Glomerular endothelial cell (primary cell): ENCODE measurements around the gene SPEF2. TPM values are rescaled to one million over a fixed set of nuclear protein-coding genes. Genes with fewer than 3 reads are reported as not detected.

Source experiments
- DNase-seq: peaks from one replicate; pipeline ENCODE4 v3.0.0-alpha.2; 2011; ENCODE audit warnings: low read depth, low spot score; ENCODE audit errors: extremely low read depth
- total RNA-seq: library from RNA; depleted of rRNA; stranded (reverse); fragments of >200 nt; gene quantifications from 2 replicates; pipeline ENCODE4 v1.2.3, GENCODE V29; 2015

The SPEF2 gene
- total RNA-seq, 1 donor from 2014 or later = 1.1 TPM

DNA sequence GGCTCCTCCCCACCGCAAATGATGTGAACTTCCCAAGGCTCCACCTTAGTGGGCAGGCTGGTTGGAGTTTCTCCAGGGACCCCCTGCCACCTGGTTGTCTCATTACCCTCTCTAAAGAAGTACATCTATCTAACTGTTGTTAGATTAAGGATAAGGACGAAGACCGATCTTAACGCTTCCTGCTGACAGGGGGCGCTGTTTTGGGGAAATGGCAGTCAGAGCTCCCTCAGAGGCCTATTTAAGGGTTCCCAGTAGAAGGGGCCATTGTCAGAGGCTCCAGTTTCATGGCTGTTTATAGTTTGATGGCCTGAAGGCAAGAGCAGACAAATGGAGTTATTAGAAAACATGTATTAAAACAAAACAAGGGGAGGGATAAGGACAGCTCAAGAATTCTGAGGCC lies 100.1 kb downstream of the SPEF2 start:
- no peak for DNase-seq

- DNase-seq = no peak
Observed at GRCh38 chr5:35735718-35736117, 118.1 kb downstream of the SPEF2 start.

- DNase-seq = no peak
Observed at GRCh38 chr5:35736280-35736679, 118.6 kb downstream of the SPEF2 start.

GRCh38 chr5:35741126-35741716 lies 123.6 kb downstream of the SPEF2 start:
- no peak for DNase-seq

DNA sequence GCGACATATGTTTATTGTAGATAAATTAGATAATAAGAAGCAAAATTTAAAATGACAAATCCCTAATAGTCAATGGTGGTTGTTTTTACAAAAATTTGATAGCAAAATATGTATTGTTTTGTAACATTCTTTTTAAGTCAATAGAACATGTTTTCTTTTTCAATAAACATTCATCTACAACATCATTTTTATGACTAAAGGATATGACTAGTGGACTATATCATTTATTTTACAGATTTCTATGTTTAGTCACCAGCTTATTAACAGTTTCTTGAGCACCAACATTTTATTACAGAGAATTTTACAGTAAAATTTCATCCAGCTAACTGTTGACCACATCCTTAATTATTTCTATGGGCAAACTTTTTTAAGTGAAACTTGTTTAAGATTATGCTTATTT lies 124.3 kb downstream of the SPEF2 start:
- DNase-seq = no peak

- no peak for DNase-seq
Observed at GRCh38 chr5:35743644-35744043, 126.0 kb downstream of the SPEF2 start.

DNA sequence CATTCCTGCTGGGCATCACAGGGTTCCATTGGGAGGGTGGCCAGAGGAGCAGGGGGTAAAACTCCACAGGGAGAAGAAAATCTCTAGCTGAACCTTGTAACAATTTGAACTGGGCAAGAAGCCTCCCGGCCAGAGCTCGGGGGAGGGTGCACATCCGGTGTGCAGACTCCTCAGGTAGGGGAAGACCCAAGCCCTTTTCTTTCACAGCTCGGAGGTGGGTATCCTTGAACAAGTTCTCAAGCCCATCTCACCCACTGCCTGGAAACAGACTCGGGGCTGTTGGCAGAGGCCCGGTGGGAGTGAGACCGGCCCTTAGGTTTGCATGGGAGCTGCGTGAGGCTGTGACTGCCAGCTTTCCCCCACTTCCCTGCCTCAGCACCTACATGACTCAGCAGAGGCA lies 127.5 kb downstream of the SPEF2 start:
- no peak for DNase-seq

DNA sequence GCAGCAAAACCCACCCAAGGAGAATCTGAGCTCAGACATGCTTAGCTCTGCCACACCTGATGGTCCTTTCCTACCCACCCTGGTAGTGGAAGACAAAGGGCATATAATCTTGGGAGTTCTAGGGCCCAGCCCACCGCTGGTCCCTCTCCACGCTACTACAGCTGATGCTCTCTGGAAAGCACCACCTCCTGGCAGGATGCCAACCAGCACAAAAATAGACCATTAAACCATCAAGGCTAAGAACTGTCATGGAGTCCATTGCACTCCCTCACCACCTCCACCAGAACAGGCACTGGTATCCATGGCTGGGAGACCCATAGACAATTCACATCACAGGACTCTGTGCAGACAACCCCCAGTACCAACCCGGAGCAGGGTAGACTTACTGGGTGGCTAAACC lies 128.0 kb downstream of the SPEF2 start:
- DNase-seq = no peak

DNA sequence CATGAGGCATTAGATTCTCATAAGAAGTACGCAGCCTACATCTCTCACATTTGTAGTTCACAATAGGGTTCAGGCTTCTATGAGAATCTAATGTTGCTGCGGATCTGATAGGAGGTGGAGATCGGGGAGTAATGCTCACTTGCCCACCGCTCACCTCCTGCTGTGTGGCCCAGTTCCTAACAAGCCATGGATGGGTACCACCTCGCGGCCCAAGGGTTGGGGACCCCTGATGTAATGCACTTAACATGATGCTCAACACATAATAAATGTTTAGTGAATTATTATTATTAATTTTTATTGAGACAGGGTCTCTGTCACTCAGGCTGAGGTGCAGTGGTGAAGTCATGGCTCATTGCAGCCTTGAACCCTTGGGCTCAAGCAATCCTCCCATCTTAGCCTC lies 134.3 kb downstream of the SPEF2 start:
- no peak for DNase-seq

- DNase-seq = no peak
Observed at GRCh38 chr5:35753500-35753899, 135.8 kb downstream of the SPEF2 start.

- no peak for DNase-seq
Observed at GRCh38 chr5:35754481-35754880, 136.8 kb downstream of the SPEF2 start.

GRCh38 chr5:35755966-35756365 lies 138.3 kb downstream of the SPEF2 start:
- no peak for DNase-seq

DNA sequence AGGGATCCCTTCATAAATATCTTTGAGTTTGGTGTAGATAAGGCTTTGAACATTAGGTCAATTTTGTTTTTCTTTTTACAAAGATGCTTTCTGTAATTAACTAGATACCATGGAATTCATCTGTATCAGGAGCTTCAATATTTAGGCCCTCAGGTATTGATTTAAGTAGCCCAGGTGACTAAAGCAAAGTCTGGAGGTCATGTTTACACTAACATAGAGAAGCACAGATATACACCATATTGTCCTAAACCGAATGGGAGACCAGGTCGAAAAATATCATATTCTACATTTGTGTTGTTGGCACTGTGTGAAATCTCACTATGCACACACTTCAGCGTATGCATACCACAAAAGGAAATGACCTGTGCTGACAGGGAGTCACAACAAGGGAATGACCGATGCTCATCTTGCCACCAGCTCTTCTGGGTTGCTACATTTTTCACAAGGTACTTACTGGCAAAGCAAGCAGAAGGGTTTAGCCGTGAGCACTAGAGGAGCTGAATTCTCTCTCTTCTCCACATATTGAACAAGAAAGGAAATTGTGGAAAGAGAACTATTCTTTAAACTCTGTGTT lies 140.6 kb downstream of the SPEF2 start:
- no peak for DNase-seq

DNA sequence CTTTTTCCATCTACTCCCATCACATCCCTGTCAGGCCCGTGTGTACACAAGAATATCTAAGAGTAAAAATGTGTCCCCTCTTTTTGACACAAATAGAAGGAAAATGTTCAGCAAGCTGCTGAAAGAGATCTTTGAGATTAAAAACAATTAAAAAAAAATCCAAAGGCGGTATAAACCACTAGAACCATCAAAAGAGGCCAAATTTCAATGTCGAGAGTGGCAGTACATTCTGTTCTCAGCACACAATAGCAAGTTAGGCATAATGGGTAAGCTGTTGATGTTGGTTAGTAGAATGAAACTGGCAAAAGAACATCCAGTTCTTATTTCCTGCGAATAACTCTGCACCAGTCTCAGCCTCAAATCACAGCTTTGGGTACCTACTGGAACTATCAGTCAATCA lies 143.9 kb downstream of the SPEF2 start:
- DNase-seq = no peak

- no peak for DNase-seq
Observed at GRCh38 chr5:35762368-35762767, 144.7 kb downstream of the SPEF2 start.

DNA sequence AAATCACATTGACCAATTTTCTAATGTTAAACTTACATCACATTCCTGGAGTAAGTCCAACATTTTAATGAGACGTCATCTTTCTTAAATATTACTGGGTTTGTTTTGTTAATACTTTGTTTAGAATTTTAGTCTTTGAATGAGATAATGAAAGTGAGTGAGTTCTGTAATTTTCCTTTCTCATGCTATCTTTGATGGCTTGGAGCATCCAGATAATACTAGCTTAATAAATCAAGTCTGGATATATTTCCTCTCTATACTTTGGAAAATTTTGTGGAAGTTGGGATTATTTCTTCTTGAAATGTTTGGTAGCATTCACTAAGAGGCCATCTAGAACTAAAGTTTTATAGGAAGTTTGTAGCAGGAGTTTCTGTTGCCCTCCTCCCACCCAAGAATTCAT lies 148.3 kb downstream of the SPEF2 start:
- DNase-seq = no peak

- no peak for DNase-seq
Observed at GRCh38 chr5:35771300-35771699, 153.6 kb downstream of the SPEF2 start.

GRCh38 chr5:35771839-35772238 lies 154.2 kb downstream of the SPEF2 start:
- DNase-seq = no peak

GRCh38 chr5:35773967-35774366 lies 156.3 kb downstream of the SPEF2 start:
- no peak for DNase-seq

GRCh38 chr5:35776757-35777156 lies 159.1 kb downstream of the SPEF2 start:
- DNase-seq = no peak

DNA sequence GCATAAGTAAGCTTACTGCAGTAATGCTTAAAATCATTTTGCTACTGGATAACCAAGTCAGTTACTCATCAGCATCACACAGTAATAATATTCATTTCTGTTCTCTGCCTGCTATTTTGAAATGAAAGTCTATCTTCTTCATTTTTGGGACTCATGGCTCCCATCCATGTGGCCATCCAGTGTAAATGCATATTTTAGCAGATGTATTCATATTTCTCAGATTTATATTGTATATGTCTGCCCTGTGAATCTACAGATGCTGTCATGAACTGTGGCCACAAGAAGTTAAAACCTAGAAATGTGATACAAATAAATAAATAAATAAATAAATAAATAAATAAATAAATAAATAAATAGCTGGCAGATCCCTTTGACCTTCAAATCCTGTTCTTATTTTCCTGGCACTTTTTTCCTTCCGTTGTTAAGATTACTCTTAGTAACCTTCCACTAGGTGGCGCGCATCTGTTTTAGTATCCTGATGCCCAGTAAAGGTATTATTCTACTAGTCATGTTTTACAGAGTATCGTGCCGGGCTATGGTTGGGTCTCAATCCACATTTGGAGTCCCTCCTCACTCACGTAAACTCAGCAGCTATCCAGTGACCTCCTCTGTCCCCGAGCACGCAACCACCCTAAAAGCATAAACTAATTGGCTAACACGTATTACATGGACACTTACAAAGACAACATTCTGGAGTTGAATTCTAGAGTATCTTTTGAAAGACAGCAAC lies 159.9 kb downstream of the SPEF2 start:
- DNase-seq = peak; percentile 70

DNA sequence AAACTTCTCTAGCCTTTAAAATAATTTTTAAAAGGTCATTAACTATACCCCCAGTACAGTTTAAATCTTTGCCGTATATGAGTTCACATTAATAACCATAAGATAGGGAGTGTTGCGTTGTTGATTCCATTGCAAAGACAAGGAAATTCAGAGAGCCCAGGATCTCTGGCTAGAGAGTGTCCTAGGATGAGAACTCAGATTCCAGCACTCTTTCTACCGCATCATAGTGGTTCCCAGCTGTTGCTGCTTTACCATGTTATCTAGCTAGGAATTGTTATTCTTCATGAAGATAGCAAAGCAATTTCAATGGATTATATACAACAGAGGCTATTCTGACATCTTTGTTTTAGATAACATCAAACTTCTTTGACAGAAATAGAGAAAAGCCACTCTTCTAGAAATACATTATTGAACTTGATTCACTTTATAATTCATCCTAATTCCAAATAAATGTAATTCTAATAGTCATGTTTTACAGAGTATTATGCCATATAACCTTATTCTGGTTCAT lies 160.7 kb downstream of the SPEF2 start:
- no peak for DNase-seq
